Measurements from ENCODE around the gene ADGRV1. TPM values are rescaled to one million over a fixed set of nuclear protein-coding genes. Genes with fewer than 3 reads are reported as not detected.
A peak's percentile ranks its signal among the peaks of the same experiment; 100 is the strongest.

The ADGRV1 gene
- total RNA-seq, 1 experiment from 2014 or later, result 6.8 TPM

GRCh38 chr5:90542827-90543519 lies 15.6 kb upstream of the ADGRV1 start:
- H3K27me3 ChIP-seq (replicated peaks; ENCODE audit: insufficient read depth, low read depth, low read length, poor library complexity), result no peaks in the 10 kb centered on the region
- H3K4me3 ChIP-seq (ENCODE audit: low read depth, low read length, poor library complexity, severe bottlenecking), result no peak overlapping the region
- no peaks in the 10 kb centered on the region for H3K9me3 ChIP-seq (ENCODE audit: low read depth, low read length, poor library complexity, severe bottlenecking)
- H3K4me1 ChIP-seq (ENCODE audit: insufficient read depth, low read length, poor library complexity, severe bottlenecking), result peaks cover 21% of the 10 kb centered on the region
- DNase-seq (ENCODE audit: low spot score), result no peak
- TF ChIP-seq EZH2 (IDR thresholded peaks at IDR 0.05; ENCODE audit: borderline replicate concordance, low read depth, low read length, poor library complexity, severe bottlenecking), result no peak
- TF ChIP-seq CTCF (conservative IDR thresholded peaks at IDR 0.05; ENCODE audit: low read depth, low read length), result no peak
- intact Hi-C loops (cut with micrococcal nuclease; ENCODE audit: unreplicated experiment), result no loop called here
- H3K27ac ChIP-seq (ENCODE audit: low read depth, low read length, poor library complexity, severe bottlenecking), result no peak overlapping the region
- ChIA-PET POLR2A (ENCODE audit: low non-redundant PET) (no interaction called here), CTCF (no interaction called here)
- no peaks in the 10 kb centered on the region for H3K36me3 ChIP-seq (ENCODE audit: insufficient read depth, low read length, poor library complexity, severe bottlenecking)
- no TSS peak for BruUV-seq (replicated peaks)

GRCh38 chr5:90545511-90545910 lies 13.1 kb upstream of the ADGRV1 start:
- intact Hi-C loops (cut with micrococcal nuclease; ENCODE audit: unreplicated experiment), result no loop called here
- POLR2A ChIA-PET (ENCODE audit: low non-redundant PET), result no interaction called here
- Histone ChIP-seq H3K9me3 (ENCODE audit: low read depth, low read length, poor library complexity, severe bottlenecking) (no peaks in the 10 kb centered on the region), H3K27me3 (replicated peaks; ENCODE audit: insufficient read depth, low read depth, low read length, poor library complexity) (no peaks in the 10 kb centered on the region), H3K36me3 (ENCODE audit: insufficient read depth, low read length, poor library complexity, severe bottlenecking) (no peaks in the 10 kb centered on the region), H3K4me3 (ENCODE audit: low read depth, low read length, poor library complexity, severe bottlenecking) (no peak overlapping the region), H3K4me1 (ENCODE audit: insufficient read depth, low read length, poor library complexity, severe bottlenecking) (peaks cover 28% of the 10 kb centered on the region), H3K27ac (ENCODE audit: low read depth, low read length, poor library complexity, severe bottlenecking) (no peak overlapping the region)
- BruUV-seq (replicated peaks), result no TSS peak
- CTCF ChIA-PET, result no interaction called here
- DNase-seq (ENCODE audit: low spot score), result no peak
- TF ChIP-seq CTCF (conservative IDR thresholded peaks at IDR 0.05; ENCODE audit: low read depth, low read length) (no peak), EZH2 (IDR thresholded peaks at IDR 0.05; ENCODE audit: borderline replicate concordance, low read depth, low read length, poor library complexity, severe bottlenecking) (no peak)

GRCh38 chr5:90546216-90546837 lies 12.3 kb upstream of the ADGRV1 start:
- ChIA-PET CTCF (no interaction called here), POLR2A (ENCODE audit: low non-redundant PET) (no interaction called here)
- DNase-seq (ENCODE audit: low spot score), result peak; percentile 56
- Histone ChIP-seq H3K27me3 (replicated peaks; ENCODE audit: insufficient read depth, low read depth, low read length, poor library complexity) (no peaks in the 10 kb centered on the region), H3K4me1 (ENCODE audit: insufficient read depth, low read length, poor library complexity, severe bottlenecking) (peaks cover 28% of the 10 kb centered on the region), H3K4me3 (ENCODE audit: low read depth, low read length, poor library complexity, severe bottlenecking) (no peak overlapping the region), H3K9me3 (ENCODE audit: low read depth, low read length, poor library complexity, severe bottlenecking) (no peaks in the 10 kb centered on the region), H3K27ac (ENCODE audit: low read depth, low read length, poor library complexity, severe bottlenecking) (peak overlapping the region; percentile 62), H3K36me3 (ENCODE audit: insufficient read depth, low read length, poor library complexity, severe bottlenecking) (no peaks in the 10 kb centered on the region)
- intact Hi-C loops (cut with micrococcal nuclease; ENCODE audit: unreplicated experiment), result loop anchor here (2.0 kb wide), 1 partner anchor 16 kb away; no protein-coding TSS in a partner anchor
- BruUV-seq (replicated peaks), result no TSS peak
- TF ChIP-seq CTCF (conservative IDR thresholded peaks at IDR 0.05; ENCODE audit: low read depth, low read length), result no peak; the same call in 1 of the 2 replicates
- no peak for TF ChIP-seq EZH2 (IDR thresholded peaks at IDR 0.05; ENCODE audit: borderline replicate concordance, low read depth, low read length, poor library complexity, severe bottlenecking)

Measured in A673 (cell line).